RWPE1 (cell line): ENCODE results near the gene TBL2.
"Not testable (repeated sequence)": the region's sequence is repeated elsewhere in the genome, so short reads cannot be mapped to it uniquely, and the experiment has no call there.

Source experiments
- CTCF ChIA-PET: fragments of 350-600 bp; sonication (Branson Sonifier 250); formaldehyde crosslinking; extraction: SDS; loops from one replicate; lab custom pipeline; 2021; lab: Yijun Ruan, JAX
- POLR2A ChIA-PET: fragments of 400-600 bp; formaldehyde crosslinking; extraction: SDS; loops from one replicate; lab custom pipeline; 2020; ENCODE audit warnings: antibody characterized with exemption; ENCODE audit not compliant: low non-redundant PET; lab: Yijun Ruan, JAX
- DNase-seq: peaks from one replicate; pipeline ENCODE4 v3.0.0; 2012; ENCODE audit warnings: low spot score
- H3K27ac ChIP-seq: fragments of 450-650 bp; 2 replicates; pipeline ENCODE4 v1.5.1; 2017
- TF ChIP-seq, protein P1 (sequence below): fragments of 450-650 bp; conservative IDR thresholded peaks from 2 replicates; pipeline ENCODE4 v1.5.1; 2017; ENCODE audit warnings: low read depth, mild to moderate bottlenecking

TBL2 gene

DNA sequence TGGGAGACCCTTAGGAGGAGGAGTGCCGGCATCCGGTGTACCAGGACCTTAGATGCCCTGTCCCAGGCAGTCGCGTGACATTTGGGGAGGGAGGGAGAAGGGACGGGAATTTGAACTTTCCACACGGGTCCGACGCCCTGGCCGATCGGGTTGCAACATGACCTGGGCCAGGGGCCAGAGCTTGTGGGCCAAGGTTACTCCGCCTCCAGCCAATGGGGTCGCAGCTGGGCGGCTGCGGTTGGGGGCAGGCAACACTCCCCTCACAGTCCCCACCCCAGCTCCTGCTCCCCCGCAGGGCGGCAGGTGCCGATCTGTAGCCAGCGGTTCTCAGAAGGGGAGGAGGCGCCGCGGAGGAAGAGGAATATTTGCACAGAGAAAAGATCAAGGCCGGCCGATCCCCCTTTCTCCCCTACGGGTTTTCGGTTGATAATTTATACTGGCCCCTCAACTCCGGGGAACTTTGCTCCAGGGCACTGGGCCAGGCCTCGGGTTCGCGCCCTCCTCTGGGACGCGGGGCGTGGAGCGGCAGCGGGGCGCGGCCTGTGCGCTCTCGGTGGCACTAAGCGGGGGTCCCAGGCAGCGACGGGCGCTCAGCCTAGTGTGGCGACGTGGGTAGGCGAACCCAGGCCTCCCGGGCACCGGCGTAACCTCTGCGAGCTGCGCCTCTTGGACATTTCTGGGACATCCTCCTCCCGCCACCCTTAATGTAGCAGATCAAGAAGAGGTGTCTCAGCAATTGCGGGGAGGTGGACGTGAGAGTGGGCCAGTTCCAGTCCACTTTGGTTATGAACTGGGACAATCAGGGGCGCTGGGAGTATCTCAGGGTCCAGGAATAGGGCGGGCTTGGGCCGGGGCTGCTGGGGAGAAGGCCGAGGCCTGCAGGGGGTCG is 44.8 kb upstream of the TBL2 start:
- POLR2A ChIA-PET: no interaction called here
- no peak for DNase-seq
- CTCF ChIA-PET: no interaction called here
- peak overlapping the region; percentile 69 for H3K27ac ChIP-seq
- TF ChIP-seq, protein P1, sequence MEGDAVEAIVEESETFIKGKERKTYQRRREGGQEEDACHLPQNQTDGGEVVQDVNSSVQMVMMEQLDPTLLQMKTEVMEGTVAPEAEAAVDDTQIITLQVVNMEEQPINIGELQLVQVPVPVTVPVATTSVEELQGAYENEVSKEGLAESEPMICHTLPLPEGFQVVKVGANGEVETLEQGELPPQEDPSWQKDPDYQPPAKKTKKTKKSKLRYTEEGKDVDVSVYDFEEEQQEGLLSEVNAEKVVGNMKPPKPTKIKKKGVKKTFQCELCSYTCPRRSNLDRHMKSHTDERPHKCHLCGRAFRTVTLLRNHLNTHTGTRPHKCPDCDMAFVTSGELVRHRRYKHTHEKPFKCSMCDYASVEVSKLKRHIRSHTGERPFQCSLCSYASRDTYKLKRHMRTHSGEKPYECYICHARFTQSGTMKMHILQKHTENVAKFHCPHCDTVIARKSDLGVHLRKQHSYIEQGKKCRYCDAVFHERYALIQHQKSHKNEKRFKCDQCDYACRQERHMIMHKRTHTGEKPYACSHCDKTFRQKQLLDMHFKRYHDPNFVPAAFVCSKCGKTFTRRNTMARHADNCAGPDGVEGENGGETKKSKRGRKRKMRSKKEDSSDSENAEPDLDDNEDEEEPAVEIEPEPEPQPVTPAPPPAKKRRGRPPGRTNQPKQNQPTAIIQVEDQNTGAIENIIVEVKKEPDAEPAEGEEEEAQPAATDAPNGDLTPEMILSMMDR: no peak

DNA sequence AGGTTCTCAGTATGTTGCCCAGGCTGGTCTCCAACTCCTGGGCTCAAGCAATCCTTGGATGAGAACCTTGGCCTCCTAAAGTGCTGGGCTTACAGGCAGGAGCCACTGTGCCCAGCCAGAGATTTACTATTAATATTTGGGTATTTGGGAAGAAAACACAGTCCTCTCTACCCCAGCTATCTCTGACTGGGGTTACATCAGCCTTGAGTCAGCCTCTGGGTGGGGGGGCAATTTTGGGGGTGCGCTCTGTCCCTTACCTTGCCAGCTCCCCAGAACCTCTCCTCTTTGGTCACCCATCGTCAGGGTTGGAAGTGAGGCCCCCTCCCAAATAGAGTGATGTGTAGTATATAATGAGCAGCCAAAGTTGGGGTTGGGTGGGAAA is 44.1 kb upstream of the TBL2 start:
- no peak for DNase-seq
- ChIA-PET POLR2A (no interaction called here), CTCF (interaction anchor here (1.7 kb wide), 1 partner anchor 16 kb away, joined by 7 read pairs; no protein-coding TSS in a partner anchor)
- TF ChIP-seq, protein P1: no peak
- peak overlapping the region; percentile 69 for H3K27ac ChIP-seq

DNA sequence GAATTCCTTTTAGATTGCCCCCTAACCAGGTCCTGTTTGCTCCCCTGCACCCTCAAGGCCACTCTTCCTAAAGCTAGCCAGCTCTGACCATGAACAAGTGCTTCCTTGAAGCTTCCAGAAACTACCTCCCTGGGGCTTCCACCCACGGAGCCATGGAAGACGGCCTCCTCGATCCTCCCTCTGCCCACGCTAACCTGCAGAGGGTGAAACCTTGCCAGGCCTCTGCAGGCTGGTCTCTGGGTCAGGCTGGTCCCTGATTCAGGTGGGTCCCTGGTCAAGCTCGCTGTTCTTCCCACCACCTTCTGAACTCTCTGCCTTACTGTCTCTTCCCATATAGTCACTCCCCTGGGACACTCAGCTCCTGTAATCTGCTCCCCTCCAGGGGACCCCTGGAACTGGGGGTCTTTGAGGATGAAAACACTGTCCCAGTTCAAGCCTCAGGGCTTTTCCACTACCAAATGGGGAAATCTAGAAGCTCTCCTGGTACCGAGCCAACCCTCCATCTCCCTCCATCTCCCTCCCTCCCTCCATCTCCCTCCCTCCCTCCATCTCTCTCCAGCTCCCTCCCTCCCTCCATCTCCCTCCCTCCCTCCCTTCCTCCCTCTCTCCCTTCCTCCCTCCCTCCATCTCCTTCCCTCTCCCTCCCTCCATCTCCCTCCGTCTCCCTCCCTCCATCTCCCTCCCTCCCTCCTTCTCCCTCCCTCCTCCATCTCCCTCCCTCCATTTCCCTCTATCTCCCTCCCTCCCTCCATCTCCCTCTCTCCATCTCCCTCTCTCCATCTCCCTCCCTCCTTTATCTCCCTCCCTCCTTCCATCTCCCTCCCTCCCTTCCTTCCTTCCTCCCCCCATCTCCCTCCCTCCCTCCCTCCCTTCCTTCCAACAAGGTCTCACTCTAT is 43.0 kb upstream of the TBL2 start:
- DNase-seq: no peak
- CTCF ChIA-PET: interaction anchor here (1.0 to 1.7 kb wide), 3 partner anchors 8 to 47 kb away, joined by 3 to 7 read pairs (median 3); partner anchors contain the start of gene VPS37D
- TF ChIP-seq, protein P1: no peak
- peak overlapping the region; percentile 4; the same call in 1 of the 2 replicates for H3K27ac ChIP-seq
- POLR2A ChIA-PET: interaction anchor here (0.6 kb wide), 1 partner anchor 44 kb away, joined by 7 read pairs; no protein-coding TSS in a partner anchor

DNA sequence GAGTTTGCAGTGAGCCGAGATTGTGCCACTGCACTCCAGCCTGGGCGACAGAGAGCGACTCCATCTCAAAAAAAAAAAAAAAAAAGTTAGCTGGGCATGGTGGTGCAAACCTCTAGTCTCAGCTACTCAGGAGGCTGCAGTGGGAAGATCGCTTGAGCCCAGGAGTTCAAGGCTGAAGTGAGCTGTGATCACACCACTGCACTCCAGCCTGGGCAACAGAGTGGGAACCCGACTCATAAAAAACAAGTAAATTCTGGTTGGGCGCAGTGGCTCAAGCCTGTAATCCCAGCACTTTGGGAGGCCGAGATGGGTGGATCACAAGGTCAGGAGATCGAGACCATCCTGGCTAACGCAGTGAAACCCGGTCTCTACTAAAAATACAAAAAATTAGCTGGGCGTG is 41.0 kb upstream of the TBL2 start:
- CTCF ChIA-PET: interaction anchor here (1.2 kb wide), 1 partner anchor 12 kb away, joined by 3 read pairs; no protein-coding TSS in a partner anchor
- POLR2A ChIA-PET: not testable (repeated sequence)

DNA sequence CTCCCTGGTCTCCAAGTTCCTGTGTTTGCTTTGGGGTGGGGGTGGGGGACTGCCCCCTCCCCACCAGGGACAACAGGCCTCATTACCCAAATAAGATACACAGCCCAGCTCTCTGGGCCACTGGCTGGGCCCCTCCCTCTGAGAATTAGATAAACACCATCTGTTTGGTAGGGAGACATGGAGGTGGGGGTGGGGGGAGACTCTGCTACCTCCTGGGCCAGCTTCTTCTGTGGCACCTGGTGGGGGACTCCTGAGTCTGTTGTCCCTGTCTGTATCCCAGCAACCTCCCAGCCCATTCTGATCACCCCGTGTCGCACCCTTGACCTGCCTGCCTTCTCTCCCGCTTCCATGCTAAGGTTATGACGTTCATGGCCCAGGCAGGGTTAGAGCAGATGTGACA is 40.2 kb upstream of the TBL2 start:
- ChIA-PET CTCF (interaction anchor here (1.0 kb wide), 1 partner anchor 10 kb away, joined by 3 read pairs; no protein-coding TSS in a partner anchor), POLR2A (no interaction called here)
- no peak for DNase-seq
- H3K27ac ChIP-seq: no peak overlapping the region
- TF ChIP-seq, protein P1: no peak

More for the DNA sequence above, 41.0 kb upstream of the TBL2 start:
- DNase-seq: not testable (repeated sequence)
- H3K27ac ChIP-seq: peak overlapping the region; percentile 22

DNA sequence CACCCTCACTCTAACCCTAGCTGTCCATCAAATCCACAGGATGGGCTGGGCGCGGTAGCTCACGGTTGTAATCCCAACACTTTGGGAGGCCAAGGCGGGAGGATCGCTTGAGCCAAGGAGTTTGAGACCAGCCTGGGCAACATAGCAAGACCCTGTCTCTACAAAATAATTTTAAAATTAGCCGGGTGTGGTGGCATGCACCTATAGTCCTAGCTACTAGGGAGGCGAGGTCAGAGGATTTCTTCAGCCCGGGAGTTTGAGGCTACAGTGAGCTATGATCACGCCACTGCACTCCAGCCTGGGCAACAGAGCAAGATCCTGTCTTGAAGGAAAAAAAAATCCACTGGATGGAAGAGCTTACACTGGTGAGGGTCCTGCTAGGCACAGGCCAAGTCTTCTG is 39.1 kb upstream of the TBL2 start:
- POLR2A ChIA-PET, DNase-seq: not testable (repeated sequence)
- H3K27ac ChIP-seq: 0 out of 2 replicates have a peak overlapping the region, but pooled peaks have one; percentile 21
- CTCF ChIA-PET: interaction anchor here (0.7 to 1.0 kb wide), 2 partner anchors 10 to 11 kb away, joined by 3 to 7 read pairs; no protein-coding TSS in a partner anchor

DNA sequence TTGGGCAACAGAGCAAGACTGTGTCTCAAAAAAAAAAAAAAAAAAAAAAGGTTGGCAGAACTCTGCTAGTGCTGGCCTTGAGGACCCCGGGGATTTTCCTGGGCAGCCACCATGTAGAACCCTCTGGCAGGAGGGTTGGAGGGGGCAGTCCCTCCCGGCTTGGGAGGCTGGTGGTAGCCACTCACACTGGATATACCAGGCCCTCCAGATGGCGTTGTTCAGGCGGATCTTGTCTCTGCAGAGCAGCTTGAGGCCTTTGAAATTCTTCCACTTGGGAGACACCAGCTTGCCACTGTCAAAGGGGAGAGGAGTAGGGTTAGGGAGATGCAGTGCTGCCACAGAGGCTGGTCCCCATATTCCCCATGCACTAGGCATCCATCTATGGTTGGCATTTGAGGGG is 37.5 kb upstream of the TBL2 start:
- CTCF ChIA-PET: interaction anchor here (1.3 kb wide), 1 partner anchor 119 kb away, joined by 7 read pairs; no protein-coding TSS in a partner anchor
- peak overlapping the region; percentile 21; the same call in 1 of the 2 replicates for H3K27ac ChIP-seq
- TF ChIP-seq, protein P1: no peak
- no peak for DNase-seq
- POLR2A ChIA-PET: interaction anchor here (0.6 kb wide), 1 partner anchor 88 kb away, joined by 14 read pairs; no protein-coding TSS in a partner anchor

DNA sequence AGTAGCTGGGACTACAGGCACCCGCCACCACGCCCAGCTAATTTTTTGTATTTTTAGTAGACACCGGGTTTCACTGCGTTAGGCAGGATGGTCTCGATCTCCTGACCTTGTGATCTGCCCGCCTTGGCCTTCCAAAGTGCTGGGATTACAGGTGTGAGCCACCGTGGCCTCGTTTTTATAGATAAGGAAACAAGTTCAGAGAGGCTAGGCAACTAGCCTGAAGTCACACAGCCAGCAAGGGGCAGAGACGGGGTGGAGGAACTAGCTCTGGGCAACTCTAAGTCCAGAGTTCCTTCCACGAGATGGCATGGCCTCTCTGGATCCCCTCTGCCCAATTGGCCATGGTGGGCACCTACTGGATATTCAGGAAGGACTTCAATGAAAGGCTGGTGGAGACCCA is 36.6 kb upstream of the TBL2 start:
- ChIA-PET POLR2A (interaction anchor here (0.7 kb wide), 1 partner anchor 31 kb away, joined by 5 read pairs; no protein-coding TSS in a partner anchor), CTCF (interaction anchor here (0.8 to 1.3 kb wide), 2 partner anchors 110 to 120 kb away, joined by 4 to 7 read pairs; no protein-coding TSS in a partner anchor)
- peak overlapping the region; percentile 74; the same call in 1 of the 2 replicates for H3K27ac ChIP-seq
- not testable (repeated sequence) for DNase-seq
